Uterus (tissue), 4 donors: Measurements from ENCODE around the gene CD302. TPM values are rescaled to one million over a fixed set of nuclear protein-coding genes. Genes with fewer than 3 reads are reported as not detected.
"Not testable (repeated sequence)": the region's sequence is repeated elsewhere in the genome, so short reads cannot be mapped to it uniquely, and the experiment has no call there.

Source experiments
- DNase-seq, 2 donors: peaks; one replicate each; pipeline ENCODE4 v3.0.0-alpha.2; 2019 to 2020
- H3K27ac ChIP-seq, 2 donors: fragments of 200-600 bp; sonication (generic); 1 replicate in 1 of 2; 2 replicates in 1 of 2; pipeline ENCODE4 v1.5.1; 2016 to 2018
- H3K27me3 ChIP-seq, 2 donors: fragments of 200-600 bp; sonication (generic); one replicate each; pipeline ENCODE4 v1.5.1; 2018 to 2019; ENCODE audit warnings: control low read depth in 1 of 2
- H3K36me3 ChIP-seq, 2 donors: fragments of 200-600 bp; sonication (generic); one replicate each; pipeline ENCODE4 v1.5.1; 2019; ENCODE audit warnings: control low read depth in 1 of 2
- H3K4me1 ChIP-seq, 2 donors: fragments of 200-600 bp; sonication (generic); one replicate each; pipeline ENCODE4 v1.5.1; 2018 to 2019; ENCODE audit warnings: control low read depth in 1 of 2
- H3K4me3 ChIP-seq, 2 donors: fragments of 200-600 bp; sonication (generic); 1 replicate in 1 of 2; 2 replicates in 1 of 2; pipeline ENCODE4 v1.5.1; 2018 to 2019; ENCODE audit warnings: mild to moderate bottlenecking in 1 of 2
- H3K9me3 ChIP-seq, 2 donors: fragments of 200-600 bp; sonication (generic); one replicate each; pipeline ENCODE4 v1.5.1; 2019; ENCODE audit warnings: control low read depth in 1 of 2
- CTCF ChIP-seq, 4 experiments: fragments of 200-600 bp in 2 of 4; fragments of 450-650 bp in 2 of 4; sonication (generic) in 2 of 4; IDR thresholded peaks; one replicate each; pipeline ENCODE4 v1.5.1; 2016 to 2019; ENCODE audit warnings: antibody characterized with exemption in 4 of 4, mild to moderate bottlenecking in 2 of 4, moderate library complexity in 1 of 4
- POLR2A ChIP-seq, 2 donors: fragments of 450-650 bp; IDR thresholded peaks; one replicate each; pipeline ENCODE4 v1.6.1; 2016; ENCODE audit warnings: antibody characterized with exemption in 2 of 2, mild to moderate bottlenecking in 1 of 2, moderate library complexity in 1 of 2
- intact Hi-C: fragments of 100-400 bp; cut with DNase I; formaldehyde crosslinking; loops from one replicate; pipeline ENCODE4 v1.15.1; 2023; ENCODE audit warnings: low total_unique reads
- total RNA-seq, 4 donors: library from RNA; depleted of rRNA in 3 of 4; stranded (reverse); fragments of >200 nt in 3 of 4; gene quantifications; one replicate each; pipeline versions ENCODE4 v1.1.0 to v1.2.4, GENCODE V29; 2014 to 2023
- donor health status: DM: yes; HTN: yes; CAD: no.

CD302 gene
- total RNA-seq, 4 donors from 2014 or later: 31.8 to 103 (median 45.5) TPM

- TF ChIP-seq POLR2A (IDR thresholded peaks at IDR 0.05) (no peak), CTCF (IDR thresholded peaks at IDR 0.05) (no peak)
- DNase-seq: no peak
- no peaks in the 10 kb centered on the region for H3K9me3 ChIP-seq
- H3K4me1 ChIP-seq: no peaks in the 10 kb centered on the region
- H3K27me3 ChIP-seq: no peaks in the 10 kb centered on the region
- intact Hi-C loops: no loop called here
- H3K4me3 ChIP-seq: no peak overlapping the region
- no peak overlapping the region for H3K27ac ChIP-seq
- no peaks in the 10 kb centered on the region for H3K36me3 ChIP-seq
These were observed 4.7 kb downstream of the CD302 start for GRCh38 chr2:159793326-159793725.

GRCh38 chr2:159792599-159792998 is 5.4 kb downstream of the CD302 start:
- no peak for TF ChIP-seq POLR2A (IDR thresholded peaks at IDR 0.05)
- TF ChIP-seq CTCF (IDR thresholded peaks at IDR 0.05): no peak
- H3K9me3 ChIP-seq: no peaks in the 10 kb centered on the region
- H3K27me3 ChIP-seq: no peaks in the 10 kb centered on the region
- H3K4me3 ChIP-seq: no peak overlapping the region
- no peaks in the 10 kb centered on the region for H3K4me1 ChIP-seq
- no peak overlapping the region for H3K27ac ChIP-seq
- DNase-seq: no peak
- H3K36me3 ChIP-seq: no peaks in the 10 kb centered on the region
- intact Hi-C loops: no loop called here

GRCh38 chr2:159792036-159792435 is 6.0 kb downstream of the CD302 start:
- no peak overlapping the region for H3K4me3 ChIP-seq
- intact Hi-C loops: no loop called here
- no peaks in the 10 kb centered on the region for H3K27me3 ChIP-seq
- H3K36me3 ChIP-seq: no peaks in the 10 kb centered on the region
- no peaks in the 10 kb centered on the region for H3K4me1 ChIP-seq
- DNase-seq: no peak
- H3K9me3 ChIP-seq: no peaks in the 10 kb centered on the region
- no peak overlapping the region for H3K27ac ChIP-seq
- no peak for TF ChIP-seq CTCF (IDR thresholded peaks at IDR 0.05)
- no peak for TF ChIP-seq POLR2A (IDR thresholded peaks at IDR 0.05)

- intact Hi-C loops: no loop called here
These were observed 7.7 kb downstream of the CD302 start for GRCh38 chr2:159790323-159790722.

GRCh38 chr2:159788253-159788652 is 9.8 kb downstream of the CD302 start:
- intact Hi-C loops: no loop called here
- TF ChIP-seq CTCF (IDR thresholded peaks at IDR 0.05): no peak
- TF ChIP-seq POLR2A (IDR thresholded peaks at IDR 0.05): no peak
- H3K36me3 ChIP-seq: no peaks in the 10 kb centered on the region
- H3K27ac ChIP-seq: no peak overlapping the region
- no peak for DNase-seq
- H3K4me1 ChIP-seq: peaks cover 0 to 6% of the 10 kb centered on the region in 2 donors
- H3K27me3 ChIP-seq: no peaks in the 10 kb centered on the region
- no peaks in the 10 kb centered on the region for H3K9me3 ChIP-seq
- no peak overlapping the region for H3K4me3 ChIP-seq

More at GRCh38 chr2:159790323-159790722, 7.7 kb downstream of the CD302 start:
- TF ChIP-seq CTCF (IDR thresholded peaks at IDR 0.05): no peak
- Histone ChIP-seq H3K9me3 (no peaks in the 10 kb centered on the region), H3K4me3 (no peak overlapping the region), H3K36me3 (no peaks in the 10 kb centered on the region), H3K27me3 (no peaks in the 10 kb centered on the region), H3K27ac (no peak overlapping the region), H3K4me1 (no peaks in the 10 kb centered on the region)
- DNase-seq: no peak

- H3K27ac ChIP-seq, intact Hi-C loops: not testable (repeated sequence)
These were observed 10.4 kb downstream of the CD302 start for GRCh38 chr2:159787647-159788046.

More at GRCh38 chr2:159787647-159788046, 10.4 kb downstream of the CD302 start:
- not testable (repeated sequence) for H3K27me3 ChIP-seq, H3K4me1 ChIP-seq, H3K9me3 ChIP-seq, H3K36me3 ChIP-seq, H3K4me3 ChIP-seq, DNase-seq
